DND-41 (cell line): Measurements from ENCODE around the gene NTNG2.

ENCODE experiments used
- CTCF ChIP-seq: IDR thresholded peaks from 2 replicates; pipeline ENCODE4 v1.5.1; 2012; ENCODE audit warnings: borderline replicate concordance, low read length, moderate library complexity, mild to moderate bottlenecking; ENCODE audit not compliant: poor library complexity, severe bottlenecking; ENCODE audit errors: extremely low read depth
- EZH2 ChIP-seq: IDR thresholded peaks from 3 replicates; pipeline ENCODE4 v1.6.1; 2012; ENCODE audit warnings: borderline replicate concordance, low read depth, mild to moderate bottlenecking, moderate library complexity, low read length, inconsistent platforms; ENCODE audit not compliant: severe bottlenecking

- TF ChIP-seq CTCF, result no peak
- peak; percentile 99 for TF ChIP-seq EZH2
Observed at GRCh38 chr9:132162764-132163456, 1.1 kb downstream of the NTNG2 start.
